NCI-H524 treated with DMSO at 0.1 percent for 48 hours (cell line): Measurements from ENCODE around the gene TSPY9.
"Not testable (repeated sequence)": the region's sequence is repeated elsewhere in the genome, so short reads cannot be mapped to it uniquely, and the experiment has no call there.

Source experiments
- DNase-seq: peaks from one replicate; lab custom pipeline; 2025; lab: John Stamatoyannopoulos, UW

Gene TSPY9

GRCh38 chrY:9486967-9487366, at the start of gene TSPY9:
TSS of gene TSPY9 (plus strand) at chrY:9487267. CDS start at chrY:9487313, 46 bp downstream.
- not testable (repeated sequence) for DNase-seq

GRCh38 chrY:9466655-9467054, 20.4 kb upstream of the TSPY9 start, which contains the start of gene TSPY1:
TSS of gene TSPY1 (plus strand) at chrY:9466955. CDS start at chrY:9467001, 46 bp downstream.
- DNase-seq = not testable (repeated sequence)

- DNase-seq = not testable (repeated sequence)
Observed at GRCh38 chrY:9504396-9504795, 17.3 kb downstream of the TSPY9 start.

- DNase-seq = not testable (repeated sequence)
Observed at GRCh38 chrY:9516287-9516686, 29.2 kb downstream of the TSPY9 start.

- DNase-seq = not testable (repeated sequence)
Observed at GRCh38 chrY:9527580-9527979, 40.5 kb downstream of the TSPY9 start, which contains the start of gene TSPY10. TSS of gene TSPY10 (plus strand) at chrY:9527880. CDS start at chrY:9527926, 46 bp downstream.
